A673 (cell line): ENCODE measurements around the gene TEX26.

Experiments
- EZH2 ChIP-seq: fragments of 200-600 bp; sonication (generic); IDR thresholded peaks from 2 replicates; pipeline ENCODE4 v1.6.1; 2017; ENCODE audit warnings: borderline replicate concordance, low read depth, mild to moderate bottlenecking, mixed read lengths, antibody characterized with exemption, low read length; ENCODE audit not compliant: poor library complexity, severe bottlenecking
- TF ChIP-seq, protein P1 (sequence below): fragments of 300-800, 200-600 bp; sonication (generic); conservative IDR thresholded peaks from 2 replicates; pipeline ENCODE4 v1.5.1; 2017; ENCODE audit warnings: low read depth, mild to moderate bottlenecking, antibody characterized with exemption, low read length, moderate library complexity, mixed read lengths

DNA sequence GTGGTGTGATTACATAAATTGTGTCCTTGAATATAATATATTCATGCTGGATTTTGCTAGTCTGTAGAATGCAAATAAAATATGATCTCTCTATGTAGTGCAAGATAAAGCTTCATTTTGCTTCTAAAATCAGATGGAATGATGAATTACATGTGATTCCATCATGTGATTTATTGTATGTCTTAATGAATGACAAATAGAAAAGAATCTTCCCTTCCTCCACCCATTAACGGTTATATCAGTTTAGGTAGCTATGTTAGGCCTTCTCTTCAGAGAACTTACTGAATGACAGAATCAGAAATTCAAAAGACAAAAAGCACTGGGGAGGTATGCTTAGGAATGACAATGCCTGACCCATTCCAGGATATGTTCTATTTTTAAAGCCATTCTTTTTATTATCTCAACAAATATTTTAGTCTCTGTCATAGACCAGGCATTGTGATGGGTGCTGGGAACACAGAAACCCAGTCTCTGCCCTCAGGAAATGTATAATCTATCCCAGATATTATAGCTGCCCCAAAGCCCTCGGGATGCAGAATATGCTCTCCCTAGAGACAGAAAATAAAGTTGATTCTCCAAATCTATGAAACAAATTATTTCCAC lies 90.6 kb downstream of the TEX26 start:
- TF ChIP-seq, protein P1, sequence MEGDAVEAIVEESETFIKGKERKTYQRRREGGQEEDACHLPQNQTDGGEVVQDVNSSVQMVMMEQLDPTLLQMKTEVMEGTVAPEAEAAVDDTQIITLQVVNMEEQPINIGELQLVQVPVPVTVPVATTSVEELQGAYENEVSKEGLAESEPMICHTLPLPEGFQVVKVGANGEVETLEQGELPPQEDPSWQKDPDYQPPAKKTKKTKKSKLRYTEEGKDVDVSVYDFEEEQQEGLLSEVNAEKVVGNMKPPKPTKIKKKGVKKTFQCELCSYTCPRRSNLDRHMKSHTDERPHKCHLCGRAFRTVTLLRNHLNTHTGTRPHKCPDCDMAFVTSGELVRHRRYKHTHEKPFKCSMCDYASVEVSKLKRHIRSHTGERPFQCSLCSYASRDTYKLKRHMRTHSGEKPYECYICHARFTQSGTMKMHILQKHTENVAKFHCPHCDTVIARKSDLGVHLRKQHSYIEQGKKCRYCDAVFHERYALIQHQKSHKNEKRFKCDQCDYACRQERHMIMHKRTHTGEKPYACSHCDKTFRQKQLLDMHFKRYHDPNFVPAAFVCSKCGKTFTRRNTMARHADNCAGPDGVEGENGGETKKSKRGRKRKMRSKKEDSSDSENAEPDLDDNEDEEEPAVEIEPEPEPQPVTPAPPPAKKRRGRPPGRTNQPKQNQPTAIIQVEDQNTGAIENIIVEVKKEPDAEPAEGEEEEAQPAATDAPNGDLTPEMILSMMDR = no peak
- TF ChIP-seq EZH2 = no peak
